Naive thymus-derived CD4-positive, alpha-beta T cell (primary cell): Measurements from ENCODE around the gene CTAGE1. TPM values are rescaled to one million over a fixed set of nuclear protein-coding genes. Genes with fewer than 3 reads are reported as not detected.

Experiments used
- ATAC-seq: fragments of 150-1000 bp; cut with Tn5 transposase; 2 replicates; pipeline ENCODE4 v1.10.0; 2021; ENCODE audit warnings: mild to moderate bottlenecking, moderate library complexity
- CTCF ChIA-PET: fragments of 350-600 bp; sonication (Branson Sonifier 250); formaldehyde crosslinking; loops from one replicate; lab custom pipeline; 2021; ENCODE audit warnings: antibody characterized with exemption; lab: Charles Lee
- POLR2A ChIA-PET: fragments of 350-600 bp; sonication (Branson Sonifier 250); formaldehyde crosslinking; loops from one replicate; lab custom pipeline; 2021; ENCODE audit warnings: antibody characterized with exemption, inconsistent platforms; lab: Charles Lee
- DNase-seq, 9 donors: peaks; one replicate each; pipeline versions ENCODE4 v3.0.0 to v3.0.0-alpha.2; 2020 to 2022; ENCODE audit warnings: mixed read lengths in 1 of 9
- H3K27ac ChIP-seq: one replicate; pipeline ENCODE4 v1.7.0; 2013; ENCODE audit warnings: mild to moderate bottlenecking, low read depth, low read length, moderate library complexity
- H3K27me3 ChIP-seq, 2 donors: one replicate each; pipeline ENCODE4 v1.7.0; 2013; ENCODE audit warnings: low read length in 2 of 2, mild to moderate bottlenecking in 2 of 2, moderate library complexity in 2 of 2; ENCODE audit not compliant: control insufficient read depth in 2 of 2, insufficient read depth in 2 of 2
- H3K36me3 ChIP-seq, 3 experiments: 1 replicate in 2 of 3; 2 replicates in 1 of 3; pipeline ENCODE4 v1.7.0; 2013; ENCODE audit warnings: low read length in 3 of 3, mild to moderate bottlenecking in 3 of 3, moderate library complexity in 1 of 3; ENCODE audit not compliant: insufficient read depth in 3 of 3, control insufficient read depth in 2 of 3
- H3K4me1 ChIP-seq, 2 donors: one replicate each; pipeline ENCODE4 v1.7.0; 2013; ENCODE audit warnings: low read length in 2 of 2, mild to moderate bottlenecking in 2 of 2, moderate library complexity in 1 of 2; ENCODE audit not compliant: control insufficient read depth in 2 of 2, insufficient read depth in 2 of 2
- H3K4me3 ChIP-seq: 2 replicates; pipeline ENCODE4 v1.7.0; 2013; ENCODE audit warnings: mild to moderate bottlenecking, low read length
- H3K9me3 ChIP-seq, 3 experiments: 1 replicate in 2 of 3; 2 replicates in 1 of 3; pipeline ENCODE4 v1.7.0; 2013; ENCODE audit warnings: low read length in 3 of 3; ENCODE audit not compliant: control insufficient read depth in 2 of 3
- H3K27ac Mint-ChIP-seq, 9 donors: one replicate each; pipeline ENCODE4 v1.8.0; 2020 to 2022; ENCODE audit warnings: mixed read lengths in 9 of 9, mild to moderate bottlenecking in 8 of 9, moderate library complexity in 5 of 9, inconsistent platforms in 2 of 9
- H3K27me3 Mint-ChIP-seq, 5 donors: one replicate each; pipeline ENCODE4 v1.8.0; 2021 to 2022; ENCODE audit warnings: mixed read lengths in 5 of 5, mild to moderate bottlenecking in 1 of 5
- H3K36me3 Mint-ChIP-seq, 5 donors: one replicate each; pipeline ENCODE4 v1.8.0; 2020 to 2022; ENCODE audit warnings: mixed read lengths in 5 of 5, mild to moderate bottlenecking in 3 of 5, inconsistent platforms in 1 of 5
- H3K4me1 Mint-ChIP-seq, 7 donors: one replicate each; pipeline ENCODE4 v1.8.0; 2020 to 2022; ENCODE audit warnings: mixed read lengths in 7 of 7, mild to moderate bottlenecking in 3 of 7, inconsistent platforms in 1 of 7
- H3K4me3 Mint-ChIP-seq, 10 donors: one replicate each; pipeline ENCODE4 v1.8.0; 2020 to 2022; ENCODE audit warnings: mild to moderate bottlenecking in 10 of 10, mixed read lengths in 10 of 10, moderate library complexity in 6 of 10, inconsistent platforms in 2 of 10
- H3K9me3 Mint-ChIP-seq, 11 donors: one replicate each; pipeline ENCODE4 v1.8.0; 2020 to 2022; ENCODE audit warnings: mixed read lengths in 11 of 11, mild to moderate bottlenecking in 4 of 11, inconsistent platforms in 1 of 11, moderate library complexity in 1 of 11
- intact Hi-C, 2 donors: fragments of 100-400 bp; cut with micrococcal nuclease; formaldehyde crosslinking; loops; one replicate each; pipeline ENCODE4 v1.15.1; 2023
- polyA plus RNA-seq, 2 donors: library from polyadenylated mRNA; unstranded; fragments of 300-500 nt; fragmentation: Illumina TruSeq; gene quantifications; one replicate each; pipeline ENCODE4 v1.2.3, GENCODE V29; 2021
- total RNA-seq, 6 experiments: library from RNA in 5 of 6; stranded (reverse) in 5 of 6; gene quantifications; 1 replicate in 5 of 6; 2 replicates in 1 of 6; pipeline ENCODE4 v1.2.3 and lab custom pipeline; 2021 to 2026

The CTAGE1 gene
- total and polyA plus RNA-seq, 7 experiments from 2014 or later = not detected

- Mint-ChIP-seq H3K27me3 (peaks cover 0 to 4% (median 0%) of the 10 kb centered on the region in 5 donors), H3K4me1 (peaks cover 0 to 5% (median 0%) of the 10 kb centered on the region in 7 donors), H3K36me3 (no peaks in the 10 kb centered on the region), H3K4me3 (no peak overlapping the region), H3K27ac (no peak overlapping the region), H3K9me3 (peaks cover 0 to 10% (median 0%) of the 10 kb centered on the region in 11 donors)
- ChIA-PET POLR2A (no interaction called here), CTCF (no interaction called here)
- H3K4me1 ChIP-seq = peaks cover 0 to 12% of the 10 kb centered on the region in 2 donors
- no peaks in the 10 kb centered on the region for H3K27me3 ChIP-seq
- DNase-seq = no peak
- no peak overlapping the region for H3K4me3 ChIP-seq
- H3K36me3 ChIP-seq = no peaks in the 10 kb centered on the region
- ATAC-seq = no peak
- no peak overlapping the region for H3K27ac ChIP-seq
- H3K9me3 ChIP-seq = no peaks in the 10 kb centered on the region
- intact Hi-C loops = no loop called here
Observed at GRCh38 chr18:22427822-22428549, 10.3 kb upstream of the CTAGE1 start.

DNA sequence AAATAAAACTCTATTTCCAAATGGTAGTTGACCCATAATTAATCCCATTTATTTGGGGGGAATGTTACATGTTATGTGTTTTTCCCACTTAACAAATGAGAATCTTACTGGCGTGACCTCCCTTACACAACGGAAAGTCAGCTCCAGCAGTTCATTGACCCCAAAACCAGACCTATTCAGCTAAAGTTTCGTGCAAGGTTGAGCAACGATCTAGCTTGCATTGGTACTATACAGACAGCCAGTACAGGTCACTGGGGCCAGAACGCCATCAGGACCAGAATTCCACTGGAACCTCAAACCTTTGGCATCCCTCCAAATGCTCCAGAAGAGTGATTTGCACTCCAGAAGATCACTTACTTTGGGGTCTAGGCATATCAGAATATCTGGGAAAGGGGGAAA is 6.8 kb upstream of the CTAGE1 start:
- no peak for ATAC-seq
- H3K36me3 Mint-ChIP-seq = no peaks in the 10 kb centered on the region
- Histone ChIP-seq H3K4me3 (no peak overlapping the region), H3K4me1 (peaks cover 0 to 7% of the 10 kb centered on the region in 2 donors), H3K36me3 (no peaks in the 10 kb centered on the region), H3K27ac (no peak overlapping the region), H3K27me3 (no peaks in the 10 kb centered on the region), H3K9me3 (no peaks in the 10 kb centered on the region)
- peaks cover 0 to 4% (median 0%) of the 10 kb centered on the region in 5 donors for H3K27me3 Mint-ChIP-seq
- no peak overlapping the region for H3K4me3 Mint-ChIP-seq
- ChIA-PET POLR2A (no interaction called here), CTCF (no interaction called here)
- H3K27ac Mint-ChIP-seq = no peak overlapping the region
- H3K9me3 Mint-ChIP-seq = peaks cover 0 to 11% (median 0%) of the 10 kb centered on the region in 11 donors
- intact Hi-C loops = no loop called here
- no peak for DNase-seq
- peaks cover 0 to 2% (median 0%) of the 10 kb centered on the region in 7 donors for H3K4me1 Mint-ChIP-seq

- H3K4me1 Mint-ChIP-seq = peaks cover 0 to 1% (median 0%) of the 10 kb centered on the region in 7 donors
- Histone ChIP-seq H3K27me3 (no peaks in the 10 kb centered on the region), H3K4me3 (no peak overlapping the region), H3K36me3 (no peaks in the 10 kb centered on the region), H3K27ac (no peak overlapping the region), H3K9me3 (no peaks in the 10 kb centered on the region), H3K4me1 (peaks cover 0 to 1% of the 10 kb centered on the region in 2 donors)
- DNase-seq = no peak
- H3K36me3 Mint-ChIP-seq = no peaks in the 10 kb centered on the region
- no peak overlapping the region for H3K4me3 Mint-ChIP-seq
- no peak overlapping the region for H3K27ac Mint-ChIP-seq
- POLR2A ChIA-PET = no interaction called here
- CTCF ChIA-PET = no interaction called here
- intact Hi-C loops = no loop called here
- peaks cover 0 to 6% (median 0%) of the 10 kb centered on the region in 5 donors for H3K27me3 Mint-ChIP-seq
- peaks cover 0 to 11% (median 0%) of the 10 kb centered on the region in 11 donors for H3K9me3 Mint-ChIP-seq
- ATAC-seq = no peak
Observed at GRCh38 chr18:22423878-22424564, 6.3 kb upstream of the CTAGE1 start.

DNA sequence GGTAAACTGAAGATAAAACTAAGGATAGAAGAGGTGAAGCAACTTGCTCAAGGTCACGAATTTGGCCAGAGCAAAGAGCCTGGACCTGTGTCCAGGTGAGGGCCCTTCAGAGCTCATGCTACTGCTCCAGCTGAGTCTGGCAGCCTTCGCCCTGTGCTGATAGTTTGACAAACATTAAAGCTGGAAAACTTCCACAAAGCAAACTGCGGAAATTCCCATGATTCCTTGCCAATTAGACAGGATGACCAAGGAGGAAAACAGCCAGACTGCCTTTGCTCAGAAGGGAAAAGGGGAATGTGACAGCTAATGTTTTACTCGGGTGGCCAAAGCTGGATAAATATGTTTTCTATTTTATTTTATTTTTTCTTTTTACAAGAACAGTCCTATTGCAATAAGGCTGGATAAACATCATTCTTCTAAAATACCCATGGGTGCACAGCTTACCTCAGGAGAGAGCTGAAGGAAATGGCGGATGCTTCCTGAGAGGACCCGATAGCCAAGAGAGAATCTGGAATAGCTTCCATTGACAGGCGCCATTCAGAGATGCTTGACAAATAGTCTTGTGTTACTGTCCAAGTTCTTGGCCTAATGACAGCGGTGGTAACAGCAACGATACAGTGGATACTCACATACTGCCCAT is 5.3 kb upstream of the CTAGE1 start:
- H3K9me3 ChIP-seq = peaks cover 0 to under 1% (median 0%) of the 10 kb centered on the region in 3 experiments
- intact Hi-C loops = no loop called here
- no peaks in the 10 kb centered on the region for H3K27me3 ChIP-seq
- no peak for ATAC-seq
- peaks cover 0 to 11% (median 0%) of the 10 kb centered on the region in 5 donors for H3K27me3 Mint-ChIP-seq
- H3K36me3 ChIP-seq = no peaks in the 10 kb centered on the region
- H3K9me3 Mint-ChIP-seq = peaks cover 0 to 13% (median 4%) of the 10 kb centered on the region in 11 donors
- POLR2A ChIA-PET = no interaction called here
- H3K4me3 Mint-ChIP-seq = no peak overlapping the region
- DNase-seq = no peak
- no peaks in the 10 kb centered on the region for H3K4me1 ChIP-seq
- no peak overlapping the region for H3K27ac Mint-ChIP-seq
- no peaks in the 10 kb centered on the region for H3K36me3 Mint-ChIP-seq
- CTCF ChIA-PET = no interaction called here
- no peak overlapping the region for H3K4me3 ChIP-seq
- H3K27ac ChIP-seq = no peak overlapping the region
- peaks cover 0 to 1% (median 0%) of the 10 kb centered on the region in 7 donors for H3K4me1 Mint-ChIP-seq

- Histone ChIP-seq H3K4me3 (no peak overlapping the region), H3K27me3 (no peaks in the 10 kb centered on the region), H3K36me3 (no peaks in the 10 kb centered on the region), H3K9me3 (peaks cover 0 to 3% (median 0%) of the 10 kb centered on the region in 3 experiments), H3K4me1 (no peaks in the 10 kb centered on the region), H3K27ac (no peak overlapping the region)
- peaks cover 0 to 1% (median 0%) of the 10 kb centered on the region in 7 donors for H3K4me1 Mint-ChIP-seq
- CTCF ChIA-PET = no interaction called here
- peaks cover 0 to 11% (median 0%) of the 10 kb centered on the region in 11 donors for H3K9me3 Mint-ChIP-seq
- DNase-seq = no peak
- intact Hi-C loops = no loop called here
- no peaks in the 10 kb centered on the region for H3K36me3 Mint-ChIP-seq
- POLR2A ChIA-PET = no interaction called here
- H3K27ac Mint-ChIP-seq = no peak overlapping the region
- no peak overlapping the region for H3K4me3 Mint-ChIP-seq
- peaks cover 0 to 7% (median 0%) of the 10 kb centered on the region in 5 donors for H3K27me3 Mint-ChIP-seq
- no peak for ATAC-seq
Observed at GRCh38 chr18:22420652-22421051, 2.9 kb upstream of the CTAGE1 start.

DNA sequence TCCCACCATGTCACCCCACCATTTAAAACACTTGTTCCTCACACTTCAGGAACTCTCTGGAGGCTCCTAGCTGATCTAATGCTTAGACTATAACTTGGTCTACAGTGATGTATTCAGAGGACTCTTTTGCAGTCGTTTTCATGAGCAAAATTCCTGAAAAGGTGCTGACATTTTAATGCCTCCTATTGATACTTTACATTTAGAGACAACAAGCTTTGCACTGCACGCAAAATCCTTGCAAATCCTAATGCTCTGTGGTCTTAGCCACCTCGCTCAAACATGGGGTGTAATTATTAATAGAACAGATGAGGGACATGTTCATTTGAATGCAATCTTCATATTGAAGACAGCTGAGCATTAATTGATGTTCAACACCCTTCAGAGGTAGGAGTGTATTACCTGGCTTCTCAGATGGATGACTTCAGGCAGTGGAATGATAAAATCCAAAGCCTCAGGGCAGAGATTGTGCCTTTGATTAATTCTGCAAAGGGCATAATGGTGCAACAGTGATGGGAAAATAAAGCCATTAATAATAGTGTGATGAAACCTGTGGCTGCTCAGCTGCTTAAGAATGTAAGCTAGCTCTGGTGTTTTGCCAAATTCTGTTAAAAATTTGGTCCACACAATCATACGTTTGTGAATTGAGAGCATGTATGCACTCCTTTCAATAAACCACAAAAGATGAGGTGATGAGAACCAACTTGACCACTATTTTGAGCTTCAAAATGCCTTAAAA is 5.4 kb downstream of the CTAGE1 start:
- intact Hi-C loops = no loop called here
- POLR2A ChIA-PET = no interaction called here
- CTCF ChIA-PET = no interaction called here

More for the DNA sequence above, 5.4 kb downstream of the CTAGE1 start:
- peaks cover 0 to 5% (median 0%) of the 10 kb centered on the region in 3 experiments for H3K9me3 ChIP-seq
- H3K4me1 ChIP-seq = peaks cover 0 to 6% of the 10 kb centered on the region in 2 donors
- ATAC-seq (no peak), DNase-seq (no peak)
- H3K27ac ChIP-seq = no peak overlapping the region
- no peak overlapping the region for H3K4me3 ChIP-seq
- H3K27ac Mint-ChIP-seq = no peak overlapping the region
- H3K27me3 ChIP-seq = no peaks in the 10 kb centered on the region
- H3K4me1 Mint-ChIP-seq = peaks cover 0 to 11% (median 0%) of the 10 kb centered on the region in 7 donors
- no peak overlapping the region for H3K4me3 Mint-ChIP-seq
- H3K36me3 Mint-ChIP-seq = no peaks in the 10 kb centered on the region
- peaks cover 0 to 23% (median 10%) of the 10 kb centered on the region in 11 donors for H3K9me3 Mint-ChIP-seq
- H3K36me3 ChIP-seq = no peaks in the 10 kb centered on the region
- H3K27me3 Mint-ChIP-seq = no peaks in the 10 kb centered on the region
